ENCODE results near the gene SETD4.

DNA sequence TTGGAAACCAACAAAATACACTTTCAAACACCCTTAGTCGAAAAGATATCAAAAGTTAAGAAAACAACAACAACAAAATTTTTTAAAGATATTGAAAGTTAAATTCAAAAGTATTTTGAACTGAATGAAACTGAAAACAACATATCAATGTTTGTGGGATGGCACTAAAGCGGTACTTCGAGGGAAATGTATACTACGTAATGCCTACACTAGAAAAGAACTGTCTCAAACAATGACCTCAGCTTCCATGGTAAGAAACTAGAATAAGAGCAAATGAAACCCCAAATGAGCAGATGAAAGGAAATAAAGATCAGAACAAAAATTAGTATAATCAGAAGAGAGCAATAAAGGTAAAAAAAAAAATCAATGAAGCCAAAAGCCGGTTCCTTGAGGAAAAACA is 15.6 kb upstream of the SETD4 start:
- TF ChIP-seq, protein P1, sequence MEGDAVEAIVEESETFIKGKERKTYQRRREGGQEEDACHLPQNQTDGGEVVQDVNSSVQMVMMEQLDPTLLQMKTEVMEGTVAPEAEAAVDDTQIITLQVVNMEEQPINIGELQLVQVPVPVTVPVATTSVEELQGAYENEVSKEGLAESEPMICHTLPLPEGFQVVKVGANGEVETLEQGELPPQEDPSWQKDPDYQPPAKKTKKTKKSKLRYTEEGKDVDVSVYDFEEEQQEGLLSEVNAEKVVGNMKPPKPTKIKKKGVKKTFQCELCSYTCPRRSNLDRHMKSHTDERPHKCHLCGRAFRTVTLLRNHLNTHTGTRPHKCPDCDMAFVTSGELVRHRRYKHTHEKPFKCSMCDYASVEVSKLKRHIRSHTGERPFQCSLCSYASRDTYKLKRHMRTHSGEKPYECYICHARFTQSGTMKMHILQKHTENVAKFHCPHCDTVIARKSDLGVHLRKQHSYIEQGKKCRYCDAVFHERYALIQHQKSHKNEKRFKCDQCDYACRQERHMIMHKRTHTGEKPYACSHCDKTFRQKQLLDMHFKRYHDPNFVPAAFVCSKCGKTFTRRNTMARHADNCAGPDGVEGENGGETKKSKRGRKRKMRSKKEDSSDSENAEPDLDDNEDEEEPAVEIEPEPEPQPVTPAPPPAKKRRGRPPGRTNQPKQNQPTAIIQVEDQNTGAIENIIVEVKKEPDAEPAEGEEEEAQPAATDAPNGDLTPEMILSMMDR (IDR thresholded peaks at IDR 0.05) = no peak
- TF ChIP-seq POLR2A (IDR thresholded peaks at IDR 0.05) (no peak), EP300 (IDR thresholded peaks at IDR 0.05) (no peak), POLR2AphosphoS5 (IDR thresholded peaks at IDR 0.05) (no peak)
